Central memory CD4-positive, alpha-beta T cell (primary cell): ENCODE measurements around the gene ZMAT2.
A peak's percentile ranks its signal among the peaks of the same experiment; 100 is the strongest.
"Not testable (repeated sequence)": the region's sequence is repeated elsewhere in the genome, so short reads cannot be mapped to it uniquely, and the experiment has no call there.

Experiments
- DNase-seq: peaks from one replicate; pipeline ENCODE4 v3.0.0; 2022
- total RNA-seq, 3 experiments: gene quantifications; one replicate each; lab custom pipeline; 2026; lab: John Stamatoyannopoulos, UW

The ZMAT2 gene, protein sequence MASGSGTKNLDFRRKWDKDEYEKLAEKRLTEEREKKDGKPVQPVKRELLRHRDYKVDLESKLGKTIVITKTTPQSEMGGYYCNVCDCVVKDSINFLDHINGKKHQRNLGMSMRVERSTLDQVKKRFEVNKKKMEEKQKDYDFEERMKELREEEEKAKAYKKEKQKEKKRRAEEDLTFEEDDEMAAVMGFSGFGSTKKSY
- 40.1 to 147 (median 103) reads per million in 3 experiments for total RNA-seq

DNA sequence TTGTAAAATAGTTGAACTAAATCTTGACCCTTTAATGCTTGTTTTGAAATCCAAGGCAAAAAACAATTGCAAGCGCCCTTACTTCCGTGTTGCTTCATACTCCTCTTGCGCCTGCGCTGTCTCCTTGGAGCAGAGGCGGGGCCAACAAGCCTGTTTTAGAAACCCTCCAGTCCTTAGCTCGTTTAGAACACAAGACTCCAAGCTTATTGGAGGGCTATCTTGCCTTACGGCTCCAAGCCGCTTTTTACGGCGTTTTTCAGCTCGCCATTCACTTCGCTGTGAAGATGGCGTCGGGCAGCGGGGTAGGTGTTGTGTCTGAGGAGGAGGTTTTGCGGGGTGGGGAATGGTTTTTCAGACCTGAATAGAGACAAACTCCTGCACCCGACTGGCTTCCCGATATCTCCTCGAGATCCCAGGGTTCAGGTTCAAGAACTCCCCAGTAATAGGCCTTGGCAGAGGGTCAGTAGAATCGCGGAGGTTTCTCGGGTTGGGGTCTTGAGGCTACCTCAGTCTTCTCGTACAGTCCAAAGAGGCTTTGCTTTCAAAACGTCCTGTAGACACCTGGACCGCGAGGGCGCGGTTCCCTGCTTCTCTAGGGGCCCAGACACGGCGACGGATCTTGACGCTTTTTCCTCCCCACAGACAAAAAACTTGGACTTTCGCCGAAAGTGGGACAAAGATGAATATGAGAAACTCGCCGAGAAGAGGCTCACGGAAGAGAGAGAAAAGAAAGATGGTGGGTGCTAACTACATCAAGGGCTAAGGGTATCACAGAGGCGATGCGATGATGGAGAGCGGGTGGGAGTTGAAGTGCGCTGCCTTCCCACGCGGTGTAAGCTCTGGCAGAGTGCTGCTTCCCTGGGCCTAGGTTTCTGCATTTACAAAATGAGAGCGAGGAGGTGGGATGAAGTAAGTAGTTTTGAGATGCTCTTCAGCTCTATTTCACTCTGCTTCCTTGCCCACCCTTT lies at the start of gene ZMAT2:
ZMAT2 (plus strand) TSS at position 271 of the 968 bp plus-strand sequence; CDS start at position 285, 14 bp downstream.
- DNase-seq: peak; percentile 94

DNA sequence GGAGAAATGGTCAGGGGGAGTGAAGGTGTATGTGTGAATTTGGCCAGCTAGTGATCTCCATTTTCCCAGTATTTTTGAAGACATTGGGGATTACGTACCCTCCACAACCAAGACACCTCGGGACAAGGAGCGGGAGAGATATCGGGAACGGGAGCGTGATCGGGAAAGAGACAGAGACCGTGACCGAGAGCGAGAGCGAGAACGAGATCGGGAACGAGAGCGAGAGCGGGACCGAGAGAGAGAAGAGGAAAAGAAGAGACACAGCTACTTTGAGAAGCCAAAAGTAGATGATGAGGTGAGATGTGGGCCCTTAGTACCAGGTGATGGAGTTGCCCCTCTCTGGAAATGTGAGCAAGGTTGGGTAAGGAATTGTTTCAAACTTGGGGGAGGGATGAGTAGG lies 41.4 kb upstream of the ZMAT2 start:
- no peak for DNase-seq

DNA sequence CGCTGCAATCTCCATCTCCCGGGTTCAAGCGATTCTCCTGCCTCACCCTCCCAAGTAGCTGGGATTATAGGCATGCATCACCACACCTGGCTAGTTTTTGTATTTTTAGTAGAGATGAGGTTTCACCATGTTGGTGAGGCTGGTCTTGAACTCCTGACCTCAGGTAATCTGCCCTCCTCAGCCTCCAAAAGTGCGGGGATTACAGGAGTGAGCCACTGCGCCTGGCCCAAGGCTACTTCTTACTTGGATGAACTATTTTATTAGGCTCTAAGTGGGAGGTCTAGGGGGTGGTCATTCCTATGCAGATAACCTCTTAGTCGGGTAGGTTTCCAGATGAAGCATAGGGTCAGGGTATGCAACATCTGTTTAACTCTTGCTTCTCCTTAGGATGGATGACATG lies 39.9 kb upstream of the ZMAT2 start:
- not testable (repeated sequence) for DNase-seq

DNA sequence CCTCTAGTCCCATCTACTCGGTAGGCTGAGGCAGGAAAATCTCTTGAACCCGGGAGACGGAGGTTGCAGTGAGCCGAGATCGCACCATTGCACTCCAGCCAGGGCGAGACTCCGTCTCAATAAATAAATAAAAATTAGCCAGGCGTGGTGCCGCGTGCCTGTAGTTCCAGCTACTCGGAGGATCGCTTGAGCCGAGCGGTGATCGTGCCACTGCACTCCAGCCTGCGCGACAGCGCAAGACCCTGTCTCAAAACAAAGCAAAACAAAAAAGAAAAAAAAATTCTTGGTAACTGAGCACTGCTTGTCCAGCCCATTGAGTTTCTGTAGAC lies 36.3 kb upstream of the ZMAT2 start:
- no peak for DNase-seq

DNA sequence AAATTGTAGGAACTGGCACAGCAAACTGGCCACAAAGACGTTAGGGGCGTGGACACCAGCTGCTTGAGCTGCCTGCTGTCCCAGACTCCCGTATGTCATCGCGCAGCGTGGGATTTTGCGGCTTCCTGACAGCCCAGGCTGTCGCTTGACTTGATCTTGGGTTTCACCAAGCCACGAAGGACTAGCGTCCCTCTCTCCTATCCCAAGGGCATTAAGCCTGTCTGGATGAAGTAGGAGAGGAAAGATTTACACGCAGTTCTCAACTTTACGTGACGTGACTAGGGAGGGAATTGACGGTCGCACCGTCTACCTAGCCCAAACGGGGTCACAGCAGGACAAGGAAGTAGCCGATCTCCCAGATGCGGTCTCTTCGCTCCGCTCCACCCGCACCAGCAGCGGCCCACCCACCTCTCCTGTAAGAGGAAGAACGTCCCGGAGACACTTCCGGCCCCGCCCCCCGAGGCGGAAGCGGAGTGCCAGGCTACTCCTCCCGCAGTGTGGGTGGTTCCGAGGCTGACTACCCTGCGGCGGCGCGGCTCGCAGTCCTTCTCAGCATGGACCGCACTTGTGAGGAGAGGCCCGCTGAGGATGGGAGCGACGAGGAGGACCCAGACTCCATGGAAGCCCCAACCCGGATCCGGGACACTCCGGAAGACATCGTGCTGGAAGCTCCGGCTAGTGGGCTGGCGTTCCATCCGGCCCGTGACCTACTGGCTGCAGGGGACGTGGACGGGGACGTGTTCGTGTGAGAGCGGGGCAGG lies 35.7 kb upstream of the ZMAT2 start, which contains the start of gene WDR55:
WDR55 (plus strand) TSS at position 546 of the 761 bp plus-strand sequence; CDS start at position 555, 9 bp downstream.
- peak; percentile 95 for DNase-seq

DNA sequence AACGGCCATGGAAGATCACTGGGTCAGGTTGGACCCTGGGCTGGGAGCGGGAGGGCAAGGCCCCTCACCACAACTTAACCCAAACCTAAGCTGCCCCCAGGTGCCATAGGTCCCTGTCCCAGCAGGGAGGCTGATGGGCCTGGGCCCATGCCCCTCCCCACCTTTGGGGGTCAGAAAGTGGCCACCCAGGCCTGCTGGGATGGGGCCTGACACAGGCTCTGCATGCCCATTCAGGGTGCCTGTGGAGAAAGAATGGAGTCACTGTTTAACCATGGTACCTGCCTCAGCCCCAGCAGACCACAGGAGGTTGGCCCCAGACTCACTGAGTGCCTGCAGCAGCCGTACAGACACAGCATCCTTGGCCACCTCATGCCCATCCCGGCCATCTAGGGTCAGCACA lies 29.2 kb upstream of the ZMAT2 start:
- DNase-seq: not testable (repeated sequence)

DNA sequence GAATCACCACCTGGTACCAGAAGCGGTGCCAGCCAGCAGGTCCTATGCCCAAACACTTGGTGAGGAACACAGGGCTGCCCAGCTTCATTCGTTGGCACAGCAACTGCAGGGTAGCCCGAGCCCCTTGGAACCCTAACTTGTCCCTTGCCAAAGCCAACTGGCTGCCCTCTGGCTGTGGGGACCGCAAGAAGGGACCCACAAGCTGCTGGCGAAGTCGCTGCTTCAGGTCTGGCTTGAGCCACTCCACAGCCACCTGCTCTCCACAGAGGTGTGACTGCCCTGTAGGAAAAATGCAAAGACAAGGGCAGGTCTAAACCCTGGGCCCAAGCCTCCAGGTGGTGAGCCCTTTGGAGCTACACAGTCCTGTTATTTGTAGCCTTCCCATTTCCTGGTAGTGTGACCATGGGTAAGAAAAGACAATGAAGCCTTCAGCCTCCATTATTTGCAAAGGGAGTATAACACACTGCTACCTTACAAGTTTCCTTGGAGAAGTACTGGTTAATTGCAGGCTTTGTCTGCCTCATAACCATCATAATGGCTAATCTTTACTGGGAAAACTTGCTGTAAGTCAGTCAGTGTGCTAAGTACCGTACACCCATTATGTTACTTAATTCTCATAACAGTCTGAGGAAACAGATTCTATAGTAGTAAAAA lies 28.6 kb upstream of the ZMAT2 start:
- DNase-seq: no peak

DNA sequence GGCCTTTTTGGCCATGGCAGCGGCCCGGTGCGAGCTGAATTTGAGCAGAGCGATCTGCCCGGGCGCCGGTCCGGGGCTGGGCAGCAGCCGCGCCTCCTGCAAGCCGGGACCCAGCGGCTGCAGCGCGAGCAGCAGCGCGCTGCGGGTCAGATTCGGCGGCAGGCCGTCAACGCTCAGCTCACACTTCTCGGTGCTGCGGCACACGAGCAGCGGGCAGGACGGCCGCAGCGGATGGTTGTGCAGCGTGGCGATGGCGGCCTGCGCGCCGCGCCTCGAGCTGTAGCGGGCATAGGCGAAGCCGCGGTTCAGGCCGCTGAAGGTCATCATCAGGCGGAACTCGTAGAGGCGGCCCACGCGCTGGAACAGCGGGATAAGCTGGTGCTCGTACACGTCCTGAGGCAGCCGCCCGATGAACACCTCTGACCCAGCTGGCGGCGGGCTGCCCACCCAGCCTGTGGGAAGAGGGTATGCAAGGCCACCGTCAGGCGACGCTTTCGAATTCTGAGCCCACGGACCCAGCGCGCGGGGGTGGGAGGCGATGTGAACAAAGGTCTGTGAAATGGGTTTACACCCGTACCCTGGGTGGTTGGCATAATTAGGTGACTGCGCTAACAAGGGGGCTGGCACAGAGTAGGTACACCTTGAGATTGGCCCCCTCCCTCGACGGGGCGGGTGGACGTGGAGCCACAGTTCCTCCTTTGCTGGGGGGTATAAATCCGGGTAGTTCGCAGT lies 27.6 kb upstream of the ZMAT2 start:
- no peak for DNase-seq

DNA sequence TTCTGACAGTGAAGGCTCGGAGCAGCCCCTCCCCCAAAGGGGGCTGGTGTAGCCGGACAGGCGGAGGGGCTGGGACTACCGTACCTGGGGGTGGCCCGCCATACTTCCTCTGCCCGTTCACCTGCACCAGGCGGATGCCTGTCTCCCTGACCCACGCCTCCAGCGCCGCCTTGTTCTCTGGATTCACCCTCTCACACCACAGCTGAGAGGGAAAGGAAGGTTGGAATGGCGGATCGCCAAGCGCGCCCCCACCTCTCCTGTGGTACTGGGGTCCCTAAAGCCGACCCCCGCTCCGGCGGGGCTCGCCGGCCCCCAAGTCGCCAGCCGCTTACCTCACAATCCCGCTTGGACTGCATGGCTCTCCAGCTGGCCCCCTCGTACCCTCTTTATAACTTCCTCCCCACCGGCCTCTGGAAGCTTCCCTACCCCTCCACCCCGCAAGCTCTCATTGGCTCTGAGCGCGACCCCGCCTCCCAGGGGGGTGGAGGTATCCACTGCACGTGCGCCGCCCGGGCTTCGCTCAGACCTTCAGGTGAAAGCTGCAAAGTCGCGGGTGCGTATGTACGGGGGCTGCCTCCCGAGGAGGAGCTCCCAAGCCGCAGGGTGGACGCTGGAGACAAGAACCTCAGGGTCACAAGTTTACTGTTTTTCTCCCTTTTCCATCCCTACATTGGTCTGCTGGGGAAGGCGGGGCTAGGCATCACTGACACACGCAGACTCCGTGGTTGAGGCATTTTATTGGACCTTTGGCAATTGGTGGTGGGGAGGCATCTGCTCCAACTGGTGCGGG lies 26.9 kb upstream of the ZMAT2 start, which contains the start of gene DND1:
DND1 (minus strand) TSS at position 390 of the 790 bp plus-strand sequence; CDS start at position 356, 34 bp downstream.
- DNase-seq: no peak

DNA sequence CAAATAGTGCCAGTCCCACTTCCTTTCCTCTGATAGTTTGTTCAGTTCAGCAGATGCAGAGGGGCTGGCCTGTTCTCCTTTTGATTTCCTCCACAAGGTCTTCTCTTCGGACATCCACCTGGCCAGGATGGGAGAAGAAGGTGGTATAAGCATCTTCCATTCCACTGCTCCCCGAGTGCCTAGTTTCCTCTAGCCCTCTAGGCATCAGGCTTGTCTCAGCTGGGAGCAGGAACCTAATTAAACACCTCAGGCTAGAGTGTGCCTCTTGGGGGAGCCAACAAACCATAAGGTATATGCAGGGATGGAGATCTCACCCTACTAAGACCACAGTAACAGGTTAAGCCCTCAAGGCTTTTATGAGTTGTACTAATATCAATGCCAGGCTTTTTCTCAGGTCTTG lies 26.0 kb upstream of the ZMAT2 start:
- DNase-seq: no peak

DNA sequence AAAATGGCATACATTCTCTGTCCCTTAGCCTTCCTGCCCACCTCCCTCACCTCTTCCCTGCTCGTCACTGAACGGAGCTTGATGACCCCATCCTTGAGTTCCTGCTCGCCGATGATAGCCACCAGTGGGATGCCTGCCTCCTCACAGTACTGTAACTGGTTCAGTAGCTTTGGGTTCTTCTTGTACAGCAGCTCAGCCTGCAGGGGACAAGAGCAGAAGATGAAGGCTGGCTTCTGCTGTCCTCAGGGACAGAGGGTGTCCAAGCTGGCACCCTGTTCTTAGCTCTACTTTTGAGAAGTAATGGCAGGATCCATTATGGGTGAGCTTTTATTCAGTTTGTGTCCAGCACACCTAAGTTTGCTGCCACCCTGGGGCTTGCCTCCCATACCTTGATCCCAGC lies 25.6 kb upstream of the ZMAT2 start:
- no peak for DNase-seq

DNA sequence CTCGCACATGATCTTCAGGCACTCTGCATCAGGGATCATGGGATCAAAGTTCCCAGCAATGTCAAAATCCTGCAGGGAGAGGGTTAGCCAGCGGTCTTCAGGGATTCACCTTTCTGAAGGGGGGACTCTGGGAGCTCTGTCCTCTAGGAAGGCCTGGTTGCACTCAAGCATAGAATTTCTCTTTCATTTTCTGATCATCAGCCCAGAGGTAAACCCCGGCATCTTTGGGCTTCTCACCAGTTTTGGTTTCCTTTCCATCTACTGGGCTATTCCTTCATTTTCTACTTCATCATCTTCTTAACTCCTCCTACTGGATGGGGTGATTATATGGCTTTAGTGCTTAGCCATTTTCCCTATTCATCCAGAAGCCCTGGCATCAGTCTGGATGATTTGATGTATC lies 22.3 kb upstream of the ZMAT2 start:
- DNase-seq: no peak

DNA sequence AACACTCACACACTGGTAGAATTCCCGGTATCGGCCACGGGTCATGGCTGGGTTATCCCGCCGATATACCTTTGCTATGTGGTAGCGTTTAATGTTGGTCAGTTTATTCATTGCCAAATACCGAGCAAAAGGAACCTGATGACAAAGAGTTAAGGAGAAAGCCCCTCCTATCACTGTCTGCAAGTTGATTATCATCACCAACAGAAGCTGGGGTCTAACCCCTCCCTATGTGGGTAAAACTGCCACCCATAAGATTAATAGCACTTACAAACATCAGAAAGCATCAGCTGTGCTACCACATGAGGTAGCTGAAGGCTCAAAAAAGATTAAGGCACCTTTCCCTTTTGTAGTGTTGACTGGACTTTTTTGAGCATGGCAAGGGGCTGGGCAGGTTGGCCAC lies 21.3 kb upstream of the ZMAT2 start:
- DNase-seq: no peak

DNA sequence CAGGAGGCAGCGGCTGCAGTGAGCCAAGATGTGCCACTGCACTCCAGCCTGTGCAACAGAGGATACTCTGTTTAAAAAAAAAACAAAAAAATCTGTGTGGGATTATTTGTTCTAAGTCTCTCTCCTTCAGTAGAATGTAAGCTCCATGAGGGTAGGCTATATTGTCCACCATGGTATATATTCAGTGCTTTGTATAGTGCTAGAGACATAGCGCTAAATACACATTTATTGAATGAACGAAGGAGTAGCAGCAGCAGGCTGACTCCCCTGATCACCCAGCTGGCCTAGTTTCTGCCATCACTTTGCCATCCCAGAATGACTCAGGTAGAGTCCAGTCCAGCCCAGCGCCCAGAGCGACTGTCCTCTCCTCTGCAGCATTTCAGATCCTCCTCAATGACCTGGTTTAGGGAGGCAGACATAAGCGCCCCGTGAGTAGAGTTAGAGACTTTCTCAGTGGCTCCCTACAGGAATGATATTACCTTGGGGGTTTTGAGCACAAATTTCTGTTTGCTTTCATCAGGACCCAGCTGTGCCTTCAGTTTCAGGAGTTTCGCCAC lies 9.8 kb upstream of the ZMAT2 start:
- DNase-seq: no peak

DNA sequence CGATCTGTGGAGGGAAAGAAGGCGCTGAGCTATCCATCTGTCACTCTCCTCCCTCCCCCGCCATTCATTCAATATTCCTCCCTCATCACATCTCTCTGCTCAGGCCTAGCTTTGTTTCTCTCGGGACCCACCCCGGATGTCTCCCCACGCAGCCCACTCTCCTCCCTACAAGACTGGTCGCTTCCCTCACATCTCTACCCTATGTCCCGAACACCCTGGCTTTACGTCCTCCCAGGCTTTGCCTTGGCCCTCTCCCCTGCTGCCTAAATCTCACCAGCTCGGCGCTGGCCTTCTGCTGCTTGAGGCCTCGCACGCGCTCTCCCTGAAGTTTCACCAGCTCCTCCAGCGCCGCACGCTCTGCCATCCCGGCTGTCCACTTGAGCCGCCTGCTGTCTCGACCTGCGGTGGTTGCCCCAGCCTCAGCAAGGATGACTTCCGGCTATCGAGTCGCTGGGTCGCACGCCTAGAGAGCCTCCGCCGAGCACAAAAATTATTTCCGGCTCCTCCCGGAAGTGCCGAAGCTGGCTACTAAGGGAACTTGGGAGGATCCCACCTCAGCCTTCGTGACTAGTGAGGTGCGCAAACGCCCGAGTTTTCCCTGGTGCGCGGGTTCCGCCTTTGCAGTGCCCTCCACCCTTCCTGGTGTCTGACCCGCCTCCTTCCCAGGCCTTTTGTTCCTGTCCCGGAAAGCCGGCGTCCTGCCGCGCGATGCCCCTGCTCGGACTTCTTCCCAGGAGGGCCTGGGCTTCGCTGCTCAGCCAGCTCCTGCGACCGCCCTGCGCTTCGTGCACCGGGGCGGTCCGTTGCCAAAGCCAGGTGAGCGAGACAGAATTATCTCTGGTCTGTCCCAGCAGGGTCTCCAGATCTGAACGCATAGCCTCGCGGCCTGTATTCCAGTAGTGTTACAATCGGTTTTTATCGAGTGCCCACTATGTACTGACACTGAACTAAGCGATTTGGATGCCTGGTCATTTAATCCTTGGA lies 9.0 kb upstream of the ZMAT2 start, which contains the start of the genes HARS1 and HARS2:
HARS1 (minus strand) TSS at position 430 of the 984 bp plus-strand sequence; CDS start at position 364, 66 bp downstream.
HARS2 (plus strand) TSS at position 515 of the 984 bp plus-strand sequence; CDS start at position 709, 194 bp downstream.
- DNase-seq: peak; percentile 74

DNA sequence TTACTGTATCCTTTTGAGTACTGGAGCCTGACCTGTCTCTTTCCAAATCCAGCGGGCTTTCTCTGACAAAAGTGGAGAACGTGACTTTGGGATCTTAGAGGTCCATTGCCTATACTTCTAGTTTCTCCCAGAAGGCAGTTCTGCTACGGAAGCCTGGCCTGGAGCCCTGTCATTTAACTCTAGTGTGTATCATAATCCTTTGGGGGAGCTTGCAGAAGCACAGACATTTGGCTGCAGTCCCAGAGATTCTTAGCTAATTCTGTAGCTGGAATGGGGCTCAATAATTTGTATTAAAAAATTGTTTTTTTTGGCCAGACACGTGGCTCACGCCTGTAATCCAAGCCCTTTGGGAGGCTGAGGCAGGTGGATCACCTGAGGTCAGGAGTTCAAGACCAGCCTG lies 6.0 kb upstream of the ZMAT2 start:
- no peak for DNase-seq

DNA sequence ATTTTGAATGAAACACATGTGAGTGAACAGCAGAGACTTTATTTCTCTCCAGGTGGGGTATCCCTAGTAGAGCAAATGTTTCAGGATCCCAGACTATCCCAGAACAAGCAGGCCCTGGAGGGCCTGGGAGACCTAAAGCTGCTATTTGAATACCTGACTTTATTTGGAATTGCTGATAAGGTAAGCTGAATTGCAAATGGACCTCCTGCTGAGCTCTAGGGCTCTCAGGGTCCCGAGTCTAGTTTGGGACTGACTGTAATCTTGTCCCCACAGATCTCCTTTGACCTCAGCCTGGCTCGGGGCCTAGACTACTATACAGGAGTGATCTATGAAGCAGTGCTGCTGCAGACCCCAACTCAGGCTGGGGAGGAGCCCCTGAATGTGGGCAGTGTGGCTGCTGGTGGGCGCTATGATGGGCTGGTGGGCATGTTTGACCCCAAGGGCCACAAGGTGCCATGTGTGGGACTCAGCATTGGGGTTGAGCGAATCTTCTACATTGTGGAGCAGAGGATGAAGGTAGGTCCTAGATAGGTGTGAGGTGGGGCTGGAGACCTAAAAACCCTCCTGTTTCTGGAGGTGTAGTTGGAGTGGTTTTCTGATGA lies 3.3 kb upstream of the ZMAT2 start:
- no peak for DNase-seq

DNA sequence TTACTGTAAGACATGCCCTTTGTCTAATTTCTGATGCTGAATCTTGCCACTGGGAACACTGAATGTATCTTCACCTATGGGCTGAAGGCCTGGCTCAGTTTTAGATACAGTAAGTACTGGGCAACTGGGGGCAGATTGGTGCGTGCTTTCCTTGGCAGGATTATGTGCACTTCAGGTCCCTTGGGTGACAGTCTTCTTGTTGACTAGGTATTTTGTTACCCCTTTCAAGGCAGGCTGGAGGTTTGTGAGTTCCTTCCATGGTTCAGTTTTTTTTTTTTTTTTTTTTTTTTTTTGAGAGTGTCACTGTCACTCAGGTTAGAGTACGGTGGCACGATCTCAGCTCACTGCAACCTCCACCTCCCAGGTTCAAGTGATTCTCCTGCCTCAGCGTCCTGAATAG lies 7.6 kb downstream of the ZMAT2 start:
- DNase-seq: no peak

DNA sequence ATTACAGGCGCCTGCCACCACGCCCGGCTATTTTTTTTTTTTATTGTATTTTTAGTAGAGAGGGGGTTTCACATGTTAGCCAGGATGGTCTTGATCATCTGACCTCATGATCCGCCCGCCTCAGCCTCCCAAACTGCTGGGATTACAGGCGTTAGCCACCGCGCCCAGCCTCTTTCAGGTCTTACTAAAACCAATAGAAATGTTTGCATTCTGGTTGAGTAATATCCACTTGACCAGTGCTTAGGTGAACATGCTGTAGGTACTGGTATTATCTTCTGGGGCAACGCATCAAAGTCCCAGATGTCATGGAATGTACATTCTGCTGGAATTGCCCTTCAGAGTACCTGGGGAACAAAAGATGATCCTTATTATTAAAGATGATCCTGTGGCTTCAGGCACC lies 8.5 kb downstream of the ZMAT2 start:
- DNase-seq: not testable (repeated sequence)
